ENCODE measurements around the gene DGKG.

- TF ChIP-seq CTCF (IDR thresholded peaks at IDR 0.05) (no peak), POLR2A (IDR thresholded peaks at IDR 0.05) (no peak)
Measured at GRCh38 chr3:186193534-186194450, 168.2 kb downstream of the DGKG start.
